GM21515 (cell line): ENCODE results near the gene ACYP2.
"Not testable (repeated sequence)": the region's sequence is repeated elsewhere in the genome, so short reads cannot be mapped to it uniquely, and the experiment has no call there.

Experiments used
- ATAC-seq: cut with Tn5 transposase; IDR thresholded peaks from one replicate; pipeline ENCODE4 v1.9.1; 2021; ENCODE audit not compliant: unreplicated experiment

The ACYP2 gene

GRCh38 chr2:54097124-54097523 is 18.3 kb upstream of the ACYP2 start:
- no peak for ATAC-seq

- ATAC-seq: no peak
Measured at GRCh38 chr2:54099370-54099769, 16.0 kb upstream of the ACYP2 start.

- peak; percentile 78 for ATAC-seq
Measured at GRCh38 chr2:54099829-54100585, 15.4 kb upstream of the ACYP2 start.

GRCh38 chr2:54100772-54101171 is 14.6 kb upstream of the ACYP2 start:
- ATAC-seq: no peak

- ATAC-seq: no peak
Measured at GRCh38 chr2:54103454-54104314, 11.7 kb upstream of the ACYP2 start.

- ATAC-seq: peak; percentile 60
Measured at GRCh38 chr2:54106631-54107454, 8.6 kb upstream of the ACYP2 start.

- ATAC-seq: no peak
Measured at GRCh38 chr2:54107455-54107764, 8.0 kb upstream of the ACYP2 start.

- ATAC-seq: no peak
Measured at GRCh38 chr2:54107903-54108615, 7.4 kb upstream of the ACYP2 start.

GRCh38 chr2:54109848-54110247 is 5.6 kb upstream of the ACYP2 start:
- no peak for ATAC-seq

- ATAC-seq: not testable (repeated sequence)
Measured at GRCh38 chr2:54114479-54114878, 936 bp upstream of the ACYP2 start.

- no peak for ATAC-seq
Measured at GRCh38 chr2:54114936-54115283, 505 bp upstream of the ACYP2 start.

- not testable (repeated sequence) for ATAC-seq
Measured at GRCh38 chr2:54116598-54116997, 1.2 kb downstream of the ACYP2 start.

GRCh38 chr2:54120950-54121349 is 5.5 kb downstream of the ACYP2 start:
- no peak for ATAC-seq

GRCh38 chr2:54122171-54122935 is 6.9 kb downstream of the ACYP2 start:
- no peak for ATAC-seq

GRCh38 chr2:54122939-54123338 is 7.5 kb downstream of the ACYP2 start:
- no peak for ATAC-seq

- ATAC-seq: not testable (repeated sequence)
Measured at GRCh38 chr2:54127174-54127573, 11.8 kb downstream of the ACYP2 start.

- no peak for ATAC-seq
Measured at GRCh38 chr2:54133056-54133455, 17.6 kb downstream of the ACYP2 start.

GRCh38 chr2:54139210-54139609 is 23.8 kb downstream of the ACYP2 start:
- ATAC-seq: no peak

- no peak for ATAC-seq
Measured at GRCh38 chr2:54143780-54144179, 28.4 kb downstream of the ACYP2 start.

GRCh38 chr2:54148391-54148790 is 33.0 kb downstream of the ACYP2 start:
- no peak for ATAC-seq
